Endothelial cell (in vitro differentiated cells): Measurements from ENCODE around the gene LIN7A. TPM values are rescaled to one million over a fixed set of nuclear protein-coding genes. Genes with fewer than 3 reads are reported as not detected.

ENCODE experiments used
- DNase-seq: peaks from one replicate; pipeline ENCODE4 v3.0.0; 2021; ENCODE audit warnings: low spot score
- H3K27ac Mint-ChIP-seq: one replicate; pipeline ENCODE4 v1.8.0; 2021; ENCODE audit warnings: mixed read lengths, inconsistent platforms; ENCODE audit not compliant: unreplicated experiment
- H3K27me3 Mint-ChIP-seq: one replicate; pipeline ENCODE4 v1.8.0; 2021; ENCODE audit warnings: mild to moderate bottlenecking, moderate library complexity, mixed read lengths, inconsistent platforms; ENCODE audit not compliant: unreplicated experiment
- H3K36me3 Mint-ChIP-seq: one replicate; pipeline ENCODE4 v1.8.0; 2021; ENCODE audit warnings: mild to moderate bottlenecking, low read depth, mixed read lengths, inconsistent platforms; ENCODE audit not compliant: unreplicated experiment
- H3K4me1 Mint-ChIP-seq: one replicate; pipeline ENCODE4 v1.8.0; 2021; ENCODE audit warnings: mild to moderate bottlenecking, mixed read lengths, inconsistent platforms; ENCODE audit not compliant: unreplicated experiment
- H3K4me3 Mint-ChIP-seq: one replicate; pipeline ENCODE4 v1.8.0; 2021; ENCODE audit warnings: mild to moderate bottlenecking, mixed read lengths, inconsistent platforms; ENCODE audit not compliant: unreplicated experiment
- H3K9me3 Mint-ChIP-seq: one replicate; pipeline ENCODE4 v1.8.0; 2021; ENCODE audit warnings: mixed read lengths, inconsistent platforms; ENCODE audit not compliant: unreplicated experiment
- CTCF ChIP-seq: fragments of 200-600 bp; sonication (generic); IDR thresholded peaks from one replicate; pipeline ENCODE4 v1.5.0; 2021; ENCODE audit warnings: antibody characterized with exemption; ENCODE audit not compliant: unreplicated experiment
- long read RNA-seq: library from polyadenylated mRNA; unstranded; transcript quantifications from one replicate; pipeline ENCODE4 v2.0.0, GENCODE V29; 2020; ENCODE audit not compliant: unreplicated experiment
- total RNA-seq: library from RNA; stranded (reverse); fragmentation: NEBNext Ultra II Directional; extraction: Animal tissue kit (Norgen Biotek cat#: 25700); gene quantifications from one replicate; pipeline ENCODE4 v1.2.1, GENCODE V29; 2021; ENCODE audit not compliant: unreplicated experiment

LIN7A gene
- total RNA-seq = 34.0 TPM
- long read RNA-seq, full-length matches to known transcripts = 11 of 12 reads
- long read RNA-seq, partial matches to known transcripts = 0 of 12 reads
- long read RNA-seq, other reads (novel, unspliced or antisense) = 1 of 12 reads

- Mint-ChIP-seq H3K4me3 (peak within 1 kb of the TSS; percentile 98), H3K9me3 (no peaks in the 10 kb centered on the region), H3K27me3 (peaks cover 3% of the 10 kb centered on the region), H3K4me1 (peaks cover 12% of the 10 kb centered on the region), H3K36me3 (no peaks in the 10 kb centered on the region), H3K27ac (no peak within 1 kb of the TSS)
- TF ChIP-seq CTCF = no peak
- peak; percentile 45 for DNase-seq
Measured at GRCh38 chr12:80937391-80938238, at the start of gene LIN7A. LIN7A (minus strand) TSS chr12:80937934; CDS start chr12:80937722, 212 bp downstream.

GRCh38 chr12:80986224-80986623 is 48.5 kb upstream of the LIN7A start:
- TF ChIP-seq CTCF = no peak
- H3K4me3 Mint-ChIP-seq = no peak overlapping the region
- no peaks in the 10 kb centered on the region for H3K9me3 Mint-ChIP-seq
- H3K36me3 Mint-ChIP-seq = no peaks in the 10 kb centered on the region
- H3K27me3 Mint-ChIP-seq = peaks cover 2% of the 10 kb centered on the region
- DNase-seq = no peak
- no peak overlapping the region for H3K27ac Mint-ChIP-seq
- H3K4me1 Mint-ChIP-seq = no peaks in the 10 kb centered on the region

GRCh38 chr12:80979816-80980215 is 42.1 kb upstream of the LIN7A start:
- Mint-ChIP-seq H3K27ac (no peak overlapping the region), H3K27me3 (no peaks in the 10 kb centered on the region), H3K4me3 (no peak overlapping the region), H3K36me3 (no peaks in the 10 kb centered on the region), H3K4me1 (no peaks in the 10 kb centered on the region), H3K9me3 (no peaks in the 10 kb centered on the region)
- no peak for TF ChIP-seq CTCF
- no peak for DNase-seq

GRCh38 chr12:80979251-80979650 is 41.5 kb upstream of the LIN7A start:
- no peaks in the 10 kb centered on the region for H3K4me1 Mint-ChIP-seq
- no peak overlapping the region for H3K4me3 Mint-ChIP-seq
- no peak for TF ChIP-seq CTCF
- H3K9me3 Mint-ChIP-seq = no peaks in the 10 kb centered on the region
- no peaks in the 10 kb centered on the region for H3K27me3 Mint-ChIP-seq
- H3K36me3 Mint-ChIP-seq = no peaks in the 10 kb centered on the region
- DNase-seq = no peak
- H3K27ac Mint-ChIP-seq = no peak overlapping the region

GRCh38 chr12:80977346-80977745 is 39.6 kb upstream of the LIN7A start:
- DNase-seq = no peak
- no peaks in the 10 kb centered on the region for H3K4me1 Mint-ChIP-seq
- no peaks in the 10 kb centered on the region for H3K9me3 Mint-ChIP-seq
- TF ChIP-seq CTCF = no peak
- H3K27ac Mint-ChIP-seq = no peak overlapping the region
- no peak overlapping the region for H3K4me3 Mint-ChIP-seq
- H3K27me3 Mint-ChIP-seq = no peaks in the 10 kb centered on the region
- H3K36me3 Mint-ChIP-seq = no peaks in the 10 kb centered on the region
